ENCODE data around the gene RBM47.

Gene RBM47

DNA sequence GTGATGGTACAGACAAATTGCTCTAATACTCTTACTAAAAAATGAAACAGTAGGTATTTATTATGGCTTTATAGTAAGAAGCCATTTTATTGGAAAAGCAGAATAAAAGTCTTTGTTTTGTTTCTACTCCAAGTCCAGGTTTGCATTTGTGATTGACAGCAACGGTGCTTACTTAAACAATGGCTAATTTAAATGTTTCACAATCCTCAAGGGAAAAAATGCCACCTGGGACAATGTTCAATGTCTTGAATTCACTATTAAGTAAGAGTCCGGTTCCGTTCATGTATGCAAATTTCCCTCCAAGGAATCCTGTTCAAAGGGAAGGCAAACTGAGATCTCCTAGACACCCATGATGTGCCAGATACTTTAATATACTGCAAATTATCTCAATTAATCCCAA, 123.6 kb downstream of the RBM47 start:
- no peak for DNase-seq (ENCODE audit: low read depth)
- TF ChIP-seq, protein P1, sequence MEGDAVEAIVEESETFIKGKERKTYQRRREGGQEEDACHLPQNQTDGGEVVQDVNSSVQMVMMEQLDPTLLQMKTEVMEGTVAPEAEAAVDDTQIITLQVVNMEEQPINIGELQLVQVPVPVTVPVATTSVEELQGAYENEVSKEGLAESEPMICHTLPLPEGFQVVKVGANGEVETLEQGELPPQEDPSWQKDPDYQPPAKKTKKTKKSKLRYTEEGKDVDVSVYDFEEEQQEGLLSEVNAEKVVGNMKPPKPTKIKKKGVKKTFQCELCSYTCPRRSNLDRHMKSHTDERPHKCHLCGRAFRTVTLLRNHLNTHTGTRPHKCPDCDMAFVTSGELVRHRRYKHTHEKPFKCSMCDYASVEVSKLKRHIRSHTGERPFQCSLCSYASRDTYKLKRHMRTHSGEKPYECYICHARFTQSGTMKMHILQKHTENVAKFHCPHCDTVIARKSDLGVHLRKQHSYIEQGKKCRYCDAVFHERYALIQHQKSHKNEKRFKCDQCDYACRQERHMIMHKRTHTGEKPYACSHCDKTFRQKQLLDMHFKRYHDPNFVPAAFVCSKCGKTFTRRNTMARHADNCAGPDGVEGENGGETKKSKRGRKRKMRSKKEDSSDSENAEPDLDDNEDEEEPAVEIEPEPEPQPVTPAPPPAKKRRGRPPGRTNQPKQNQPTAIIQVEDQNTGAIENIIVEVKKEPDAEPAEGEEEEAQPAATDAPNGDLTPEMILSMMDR (conservative IDR thresholded peaks at IDR 0.05; ENCODE audit: control insufficient read depth, insufficient read depth, low read depth, low read length) = no peak
- H3K4me3 ChIP-seq (ENCODE audit: control insufficient read depth, low read depth, low read length) = no peak overlapping the region

DNA sequence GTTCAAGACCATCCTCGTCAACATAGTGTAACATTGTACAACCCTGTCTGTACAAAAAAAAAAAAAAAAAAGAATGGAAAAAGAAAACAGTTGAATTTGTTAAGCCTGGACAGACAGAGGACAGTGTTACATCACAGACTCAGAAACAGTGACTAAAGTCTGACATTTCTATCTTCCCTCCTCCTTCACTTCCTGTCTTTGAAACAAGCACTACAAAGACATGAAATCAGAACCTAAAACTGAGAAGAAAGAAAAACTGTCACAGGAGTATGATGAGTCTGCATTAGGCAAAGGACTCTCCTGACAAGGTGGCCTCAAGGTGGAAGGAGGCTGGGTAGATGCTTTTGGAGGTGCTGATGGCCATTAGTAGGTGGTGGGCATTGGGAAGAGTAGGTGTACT, 126.7 kb downstream of the RBM47 start:
- no peak overlapping the region for H3K4me3 ChIP-seq (ENCODE audit: control insufficient read depth, low read depth, low read length)
- no peak for DNase-seq (ENCODE audit: low read depth)
- TF ChIP-seq, protein P1 (conservative IDR thresholded peaks at IDR 0.05; ENCODE audit: control insufficient read depth, insufficient read depth, low read depth, low read length) = no peak

DNA sequence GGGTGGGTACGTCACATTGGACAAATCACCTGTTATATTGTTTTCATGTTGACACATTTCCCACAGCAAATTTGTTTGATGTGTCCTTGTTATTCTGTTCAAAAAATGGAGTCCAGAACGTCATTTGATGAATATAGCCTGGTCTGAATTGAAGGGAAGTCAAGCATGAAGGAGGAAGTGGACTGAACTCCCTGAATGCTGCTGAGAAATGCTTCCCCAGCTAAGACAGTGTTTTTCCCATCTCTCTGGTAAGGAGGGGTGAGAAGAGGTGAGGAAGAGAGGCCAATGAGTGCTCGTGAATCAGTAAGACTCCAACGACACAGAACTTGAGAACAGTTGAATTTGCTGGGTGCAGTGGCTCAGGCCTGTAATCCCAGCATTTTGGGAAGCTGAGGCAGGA, 127.4 kb downstream of the RBM47 start:
- TF ChIP-seq, protein P1 (conservative IDR thresholded peaks at IDR 0.05; ENCODE audit: control insufficient read depth, insufficient read depth, low read depth, low read length) = no peak
- no peak for DNase-seq (ENCODE audit: low read depth)
- H3K4me3 ChIP-seq (ENCODE audit: control insufficient read depth, low read depth, low read length) = no peak overlapping the region

DNA sequence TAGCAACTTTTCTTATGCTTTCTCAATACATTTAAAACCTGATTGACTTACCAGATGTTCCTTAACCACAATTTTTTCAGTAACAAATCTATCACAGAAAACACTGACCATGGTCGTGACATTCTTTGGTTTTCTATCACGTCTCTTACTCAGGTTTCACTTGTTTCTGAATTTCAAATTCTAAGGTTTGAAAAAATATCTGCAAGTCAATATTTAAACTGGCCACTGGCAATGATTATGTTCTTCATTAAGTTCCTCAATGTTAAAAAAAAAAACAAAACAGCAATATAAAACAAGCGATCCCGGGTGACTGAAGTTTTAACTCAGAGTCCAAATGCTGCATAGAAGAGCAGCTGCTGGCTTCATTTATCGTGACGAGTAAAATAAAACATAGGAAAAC, 128.9 kb downstream of the RBM47 start:
- TF ChIP-seq, protein P1 (conservative IDR thresholded peaks at IDR 0.05; ENCODE audit: control insufficient read depth, insufficient read depth, low read depth, low read length) = no peak
- H3K4me3 ChIP-seq (ENCODE audit: control insufficient read depth, low read depth, low read length) = no peak overlapping the region
- no peak for DNase-seq (ENCODE audit: low read depth)

DNA sequence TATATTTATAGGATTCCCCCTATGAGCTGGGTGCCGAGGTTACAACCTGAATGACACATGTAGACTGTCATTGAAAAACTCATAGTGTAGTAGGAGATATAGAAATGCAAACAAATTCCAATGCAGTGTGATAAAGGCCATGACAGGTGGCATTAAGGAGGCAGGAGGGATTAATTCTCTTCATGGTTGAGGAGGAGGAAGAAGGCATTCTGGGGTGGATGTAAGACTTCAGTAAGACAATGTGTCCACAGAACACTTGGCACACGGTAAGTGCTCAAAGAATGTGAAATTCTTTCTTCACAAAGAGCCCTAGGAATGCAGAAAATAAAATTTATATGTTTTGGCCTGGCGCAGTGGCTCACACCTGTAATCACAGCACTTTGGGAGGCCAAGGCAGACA, 136.5 kb downstream of the RBM47 start:
- TF ChIP-seq, protein P1 (conservative IDR thresholded peaks at IDR 0.05; ENCODE audit: control insufficient read depth, insufficient read depth, low read depth, low read length) = no peak
- no peak for DNase-seq (ENCODE audit: low read depth)
- no peak overlapping the region for H3K4me3 ChIP-seq (ENCODE audit: control insufficient read depth, low read depth, low read length)

DNA sequence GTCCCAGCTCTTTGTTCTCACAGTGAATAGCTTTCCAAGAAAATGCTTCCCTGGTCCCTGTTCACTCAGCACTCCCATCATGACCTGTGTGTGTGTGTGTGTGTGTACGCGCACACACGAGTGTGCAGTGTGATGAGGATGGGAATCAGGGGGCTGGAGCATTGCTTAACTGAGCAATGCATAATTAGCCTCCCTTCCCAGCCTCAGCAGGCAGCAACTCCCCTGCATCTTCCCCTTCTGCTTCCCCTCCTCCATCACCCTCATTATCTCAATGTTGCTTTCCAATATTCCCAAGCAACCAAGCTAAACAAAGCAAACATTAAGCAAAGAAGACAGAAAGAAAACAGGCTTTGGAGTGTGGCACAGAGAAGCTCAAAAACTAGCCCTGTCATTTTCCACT, 137.0 kb downstream of the RBM47 start:
- no peak for DNase-seq (ENCODE audit: low read depth)
- TF ChIP-seq, protein P1 (conservative IDR thresholded peaks at IDR 0.05; ENCODE audit: control insufficient read depth, insufficient read depth, low read depth, low read length) = no peak
- H3K4me3 ChIP-seq (ENCODE audit: control insufficient read depth, low read depth, low read length) = no peak overlapping the region

DNA sequence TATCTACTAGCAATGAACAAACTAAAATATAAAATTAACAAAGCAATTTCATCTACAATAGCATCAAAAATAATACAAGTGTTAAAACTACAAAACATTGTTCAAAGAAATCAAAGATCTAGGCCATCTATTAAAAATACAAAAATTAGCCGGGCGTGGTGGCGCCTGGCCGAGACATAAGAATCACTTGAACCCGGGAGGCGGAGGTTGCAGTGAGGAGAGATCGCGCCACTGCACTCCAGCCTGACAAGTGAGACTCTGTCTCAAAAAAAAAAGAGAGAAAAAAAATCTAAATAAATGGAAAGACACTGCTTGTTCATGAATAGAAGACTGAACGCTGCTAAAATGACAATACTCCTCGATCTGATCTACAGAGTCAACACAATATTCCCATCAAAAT, 139.2 kb downstream of the RBM47 start:
- no peak overlapping the region for H3K4me3 ChIP-seq (ENCODE audit: control insufficient read depth, low read depth, low read length)
- TF ChIP-seq, protein P1 (conservative IDR thresholded peaks at IDR 0.05; ENCODE audit: control insufficient read depth, insufficient read depth, low read depth, low read length) = no peak
- no peak for DNase-seq (ENCODE audit: low read depth)

Measured in fibroblast of mammary gland (primary cell).